Mesodermal cell (in vitro differentiated cells): ENCODE results near the gene UNC13B.

Experiments
- H3K27ac ChIP-seq: 2 replicates; pipeline ENCODE4 v1.7.0; 2013; ENCODE audit warnings: mild to moderate bottlenecking, low read depth, low read length, moderate library complexity; ENCODE audit not compliant: severe bottlenecking
- H3K36me3 ChIP-seq: 2 replicates; pipeline ENCODE4 v1.7.1; 2013; ENCODE audit warnings: mild to moderate bottlenecking, low read length, moderate library complexity; ENCODE audit not compliant: control insufficient read depth, insufficient read depth
- H3K4me1 ChIP-seq: one replicate; pipeline ENCODE4 v1.7.1; 2013; ENCODE audit warnings: mild to moderate bottlenecking, low read length; ENCODE audit not compliant: insufficient read depth, control insufficient read depth, poor library complexity, severe bottlenecking
- H3K4me3 ChIP-seq: 2 replicates; pipeline ENCODE4 v1.7.0; 2013; ENCODE audit warnings: low read length, control low read depth, mild to moderate bottlenecking; ENCODE audit not compliant: insufficient read depth, poor library complexity, severe bottlenecking; ENCODE audit errors: extremely low read depth
- H3K9me3 ChIP-seq: 2 replicates; pipeline ENCODE4 v1.7.1; 2013; ENCODE audit warnings: mild to moderate bottlenecking, low read length, moderate library complexity; ENCODE audit not compliant: control insufficient read depth
- WGBS, 2 experiments: methylation state at CpG; one replicate each; pipeline ENCODE4 v1.1.5; 2013; ENCODE audit warnings: missing lambda C conversion rate in 2 of 2; ENCODE audit not compliant: insufficient coverage in 2 of 2; 5-methylcytosine and 5-hydroxymethylcytosine counted together

UNC13B gene

GRCh38 chr9:35374436-35374835 lies 212.6 kb downstream of the UNC13B start:
- no peak overlapping the region for H3K27ac ChIP-seq
- H3K9me3 ChIP-seq = no peaks in the 10 kb centered on the region
- H3K36me3 ChIP-seq = peaks cover 4% of the 10 kb centered on the region
- H3K4me3 ChIP-seq = no peak overlapping the region
- no peaks in the 10 kb centered on the region for H3K4me1 ChIP-seq

DNA sequence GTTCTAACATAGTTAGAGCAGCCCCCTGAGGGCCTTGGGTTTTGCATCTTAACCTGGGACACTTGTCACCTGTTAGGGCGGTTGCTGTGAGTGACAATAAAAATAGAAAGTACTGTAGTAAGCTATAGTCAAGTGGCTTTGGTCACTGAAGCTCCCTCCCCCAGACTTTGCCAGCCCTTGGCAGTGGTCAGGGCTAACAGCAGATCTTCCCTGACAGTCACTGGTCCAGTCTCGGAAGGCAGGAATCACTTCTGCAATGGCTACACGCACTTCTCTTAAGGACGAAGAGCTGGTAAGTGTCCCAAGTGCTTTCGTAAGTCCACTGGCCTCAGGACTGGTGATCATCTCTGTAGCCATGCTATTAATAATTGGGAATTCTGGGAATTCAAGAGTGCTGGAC lies 213.1 kb downstream of the UNC13B start:
- Histone ChIP-seq H3K4me3 (no peak overlapping the region), H3K27ac (no peak overlapping the region), H3K4me1 (no peaks in the 10 kb centered on the region), H3K36me3 (peaks cover 4% of the 10 kb centered on the region), H3K9me3 (no peaks in the 10 kb centered on the region)
- 93 to 95% methylated on average over 4 to 5 of the region's 5 CpGs for WGBS, 2 experiments

DNA sequence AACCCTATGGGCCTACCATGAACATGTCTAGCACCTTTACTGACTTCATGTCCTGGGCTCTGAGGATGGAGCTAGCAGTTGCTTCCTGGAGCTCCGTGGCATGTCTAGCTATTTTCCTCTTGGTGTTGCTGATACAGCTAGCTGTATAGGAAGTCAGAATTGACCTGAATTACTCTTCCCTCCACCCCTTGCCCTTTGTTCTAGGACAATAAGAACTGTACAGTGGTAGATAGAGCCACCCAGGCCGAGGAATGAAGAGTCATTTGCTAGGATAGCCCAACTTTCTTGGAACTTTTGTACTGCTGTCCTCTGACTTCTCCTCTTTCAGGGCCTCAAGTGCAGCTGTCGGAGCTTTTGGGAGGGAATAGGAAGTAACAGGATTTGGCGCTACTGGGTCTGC lies 218.2 kb downstream of the UNC13B start:
- WGBS, 2 experiments = 90 to 93% methylated on average over 2 to 3 of the region's 4 CpGs
- H3K4me3 ChIP-seq = no peak overlapping the region
- H3K27ac ChIP-seq = no peak overlapping the region
- peaks cover 4% of the 10 kb centered on the region for H3K36me3 ChIP-seq
- no peaks in the 10 kb centered on the region for H3K9me3 ChIP-seq
- H3K4me1 ChIP-seq = peaks cover 10% of the 10 kb centered on the region

GRCh38 chr9:35380619-35381018 lies 218.8 kb downstream of the UNC13B start:
- 100% methylated on average over 1 of the region's 2 CpGs; no CpG with 5 or more reads in 1 of the 2 experiments for WGBS, 2 experiments
- Histone ChIP-seq H3K36me3 (peaks cover 4% of the 10 kb centered on the region), H3K27ac (no peak overlapping the region), H3K9me3 (no peaks in the 10 kb centered on the region), H3K4me3 (no peak overlapping the region), H3K4me1 (peaks cover 10% of the 10 kb centered on the region)

- Histone ChIP-seq H3K36me3 (peaks cover 25% of the 10 kb centered on the region), H3K4me3 (no peak overlapping the region), H3K9me3 (no peaks in the 10 kb centered on the region), H3K27ac (no peak overlapping the region), H3K4me1 (peaks cover 10% of the 10 kb centered on the region)
- WGBS, 2 experiments = 60 to 71% methylated on average over 1 to 2 of the region's 2 CpGs
Observed at GRCh38 chr9:35385042-35385441, 223.2 kb downstream of the UNC13B start.

DNA sequence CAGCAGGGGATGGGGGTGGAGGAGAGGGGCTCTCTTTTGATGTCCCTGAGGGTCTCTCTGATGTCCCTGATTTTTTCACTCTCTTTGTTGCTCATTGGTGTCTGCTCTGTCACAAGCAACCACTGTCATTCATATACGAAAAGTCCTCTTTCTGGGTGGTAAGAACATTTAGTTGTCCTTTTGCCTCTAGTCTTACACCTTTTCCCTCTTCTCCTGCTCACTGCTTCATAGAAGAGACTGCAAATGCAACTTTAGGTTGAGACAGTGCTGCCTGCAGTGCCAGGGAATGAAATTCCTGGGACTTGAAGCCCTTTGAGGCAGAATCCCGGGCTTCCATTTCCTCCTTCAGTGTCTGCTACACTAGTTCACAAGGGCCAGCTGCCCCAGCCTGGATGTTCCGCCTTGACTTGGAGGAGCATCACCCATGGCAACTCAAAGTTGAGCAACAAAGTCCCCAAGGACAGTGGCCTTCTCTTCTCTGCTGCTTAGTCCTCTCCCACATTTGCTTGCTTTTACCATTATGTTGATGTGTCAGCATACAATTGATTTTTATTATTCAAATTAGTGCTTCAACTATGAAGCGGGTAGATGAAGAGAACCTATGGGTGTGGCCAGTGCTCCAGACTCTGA lies 233.4 kb downstream of the UNC13B start:
- Histone ChIP-seq H3K4me1 (no peaks in the 10 kb centered on the region), H3K4me3 (no peak overlapping the region), H3K9me3 (no peaks in the 10 kb centered on the region), H3K36me3 (peaks cover 38% of the 10 kb centered on the region), H3K27ac (no peak overlapping the region)
- 88 to 89% methylated on average over 3 of the region's 4 CpGs for WGBS, 2 experiments

- Histone ChIP-seq H3K9me3 (no peaks in the 10 kb centered on the region), H3K36me3 (peaks cover 37% of the 10 kb centered on the region), H3K4me1 (no peaks in the 10 kb centered on the region), H3K4me3 (no peak overlapping the region), H3K27ac (no peak overlapping the region)
- WGBS, 2 experiments = 92 to 100% methylated on average over 1 of the region's 1 CpG
Observed at GRCh38 chr9:35395706-35396101, 233.9 kb downstream of the UNC13B start.

DNA sequence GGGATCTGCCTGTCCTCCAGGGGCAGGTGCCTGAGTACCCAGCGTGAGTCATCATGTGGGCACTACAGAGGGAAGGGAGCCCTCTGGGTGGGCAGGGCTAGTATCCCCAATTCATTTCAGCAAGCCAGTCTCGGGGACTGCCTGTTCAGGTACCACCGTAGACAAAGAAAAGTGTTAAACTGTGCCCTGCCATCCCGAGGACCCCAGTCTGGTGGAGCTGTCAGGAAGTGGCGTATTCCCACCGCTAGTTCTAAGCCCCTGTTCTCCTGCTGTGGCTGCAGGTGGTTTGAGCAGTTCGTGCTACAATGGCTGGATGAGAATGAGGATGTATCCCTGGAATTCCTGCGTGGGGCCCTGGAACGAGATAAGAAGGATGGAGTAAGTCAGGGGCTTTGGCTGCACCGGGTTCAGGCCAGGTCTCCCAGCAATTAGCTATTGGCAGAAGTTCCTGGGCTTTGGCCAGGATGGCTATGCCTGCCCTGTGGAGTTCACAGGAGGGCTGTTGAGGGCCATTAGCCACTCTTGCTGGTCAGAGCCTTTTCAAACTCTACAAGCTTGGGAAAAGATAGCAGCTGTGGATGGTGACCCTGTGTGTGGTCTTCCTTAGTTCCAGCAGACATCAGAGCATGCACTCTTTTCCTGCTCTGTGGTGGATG lies 234.9 kb downstream of the UNC13B start:
- Histone ChIP-seq H3K4me3 (no peak overlapping the region), H3K9me3 (no peaks in the 10 kb centered on the region), H3K4me1 (no peaks in the 10 kb centered on the region), H3K27ac (no peak overlapping the region), H3K36me3 (peaks cover 46% of the 10 kb centered on the region)
- 92 to 93% methylated on average over 7 to 9 of the region's 10 CpGs for WGBS, 2 experiments

DNA sequence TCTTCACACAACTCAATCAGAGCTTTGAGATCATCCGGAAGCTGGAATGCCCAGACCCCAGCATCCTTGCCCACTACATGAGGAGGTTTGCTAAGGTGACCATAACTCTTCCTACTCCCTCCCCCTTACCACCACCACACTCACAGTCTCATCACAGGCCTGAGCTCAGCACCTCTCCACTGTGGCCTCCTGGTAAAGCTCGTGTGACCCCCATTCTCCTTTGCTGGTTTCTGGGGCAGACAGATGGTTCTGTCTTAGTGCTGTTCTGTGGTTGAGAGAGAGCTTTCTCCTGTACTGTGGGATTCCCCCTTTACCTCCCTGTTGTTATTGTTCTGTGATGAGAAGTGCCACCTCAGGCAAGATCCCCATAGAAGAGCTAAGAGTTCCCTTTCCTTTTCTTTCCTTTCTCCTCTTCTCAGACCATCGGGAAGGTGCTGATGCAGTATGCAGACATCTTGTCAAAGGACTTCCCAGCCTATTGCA lies 235.4 kb downstream of the UNC13B start:
- H3K4me3 ChIP-seq = no peak overlapping the region
- H3K9me3 ChIP-seq = no peaks in the 10 kb centered on the region
- H3K36me3 ChIP-seq = peaks cover 47% of the 10 kb centered on the region
- no peaks in the 10 kb centered on the region for H3K4me1 ChIP-seq
- no peak overlapping the region for H3K27ac ChIP-seq
- WGBS, 2 experiments = 94 to 100% methylated on average over 1 to 2 of the region's 3 CpGs

GRCh38 chr9:35397923-35398322 lies 236.1 kb downstream of the UNC13B start:
- no peaks in the 10 kb centered on the region for H3K4me1 ChIP-seq
- no peak overlapping the region for H3K4me3 ChIP-seq
- H3K27ac ChIP-seq = no peak overlapping the region
- WGBS, 2 experiments = 88% methylated on average over 1 of the region's 1 CpG; no CpG with 5 or more reads in 1 of the 2 experiments
- no peaks in the 10 kb centered on the region for H3K9me3 ChIP-seq
- H3K36me3 ChIP-seq = peaks cover 50% of the 10 kb centered on the region

GRCh38 chr9:35398651-35399335 lies 237.0 kb downstream of the UNC13B start:
- H3K4me3 ChIP-seq = no peak overlapping the region
- no peaks in the 10 kb centered on the region for H3K4me1 ChIP-seq
- H3K27ac ChIP-seq = no peak overlapping the region
- peaks cover 57% of the 10 kb centered on the region for H3K36me3 ChIP-seq
- H3K9me3 ChIP-seq = no peaks in the 10 kb centered on the region
- WGBS, 2 experiments = 89 to 96% methylated on average over 12 to 13 of the region's 16 CpGs
